ENCODE data around the gene UQCRQ. TPM values are rescaled to one million over a fixed set of nuclear protein-coding genes. Genes with fewer than 3 reads are reported as not detected.

The UQCRQ gene
- total and polyA plus RNA-seq, 11 donors: 539 to 2,165 (median 1,454) TPM

DNA sequence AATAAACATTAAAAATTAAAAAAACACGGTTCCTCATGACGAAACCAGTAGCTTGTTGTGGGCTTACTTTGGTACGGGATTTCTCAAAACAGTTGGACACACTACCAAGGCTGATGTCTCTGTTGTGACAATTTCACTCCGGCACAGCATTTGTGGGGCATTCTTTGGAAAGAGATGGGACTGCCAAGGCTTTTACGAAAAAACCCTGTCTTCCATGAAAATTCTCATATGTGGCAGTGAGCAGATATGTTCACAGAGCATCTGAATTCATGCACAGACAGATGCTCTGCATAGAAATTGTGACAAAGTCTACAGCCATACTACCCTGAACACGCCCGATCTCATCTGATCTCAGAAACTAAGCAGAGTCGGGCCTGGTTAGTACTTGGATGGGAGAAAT, 18.2 kb upstream of the UQCRQ start:
- Histone ChIP-seq H3K27ac (no peak overlapping the region), H3K9me3 (no peaks in the 10 kb centered on the region), H3K27me3 (no peaks in the 10 kb centered on the region), H3K4me1 (no peaks in the 10 kb centered on the region), H3K36me3 (no peaks in the 10 kb centered on the region), H3K4me3 (no peak overlapping the region)
- no peak for TF ChIP-seq POLR2A (IDR thresholded peaks at IDR 0.05)
- TF ChIP-seq, protein P1, sequence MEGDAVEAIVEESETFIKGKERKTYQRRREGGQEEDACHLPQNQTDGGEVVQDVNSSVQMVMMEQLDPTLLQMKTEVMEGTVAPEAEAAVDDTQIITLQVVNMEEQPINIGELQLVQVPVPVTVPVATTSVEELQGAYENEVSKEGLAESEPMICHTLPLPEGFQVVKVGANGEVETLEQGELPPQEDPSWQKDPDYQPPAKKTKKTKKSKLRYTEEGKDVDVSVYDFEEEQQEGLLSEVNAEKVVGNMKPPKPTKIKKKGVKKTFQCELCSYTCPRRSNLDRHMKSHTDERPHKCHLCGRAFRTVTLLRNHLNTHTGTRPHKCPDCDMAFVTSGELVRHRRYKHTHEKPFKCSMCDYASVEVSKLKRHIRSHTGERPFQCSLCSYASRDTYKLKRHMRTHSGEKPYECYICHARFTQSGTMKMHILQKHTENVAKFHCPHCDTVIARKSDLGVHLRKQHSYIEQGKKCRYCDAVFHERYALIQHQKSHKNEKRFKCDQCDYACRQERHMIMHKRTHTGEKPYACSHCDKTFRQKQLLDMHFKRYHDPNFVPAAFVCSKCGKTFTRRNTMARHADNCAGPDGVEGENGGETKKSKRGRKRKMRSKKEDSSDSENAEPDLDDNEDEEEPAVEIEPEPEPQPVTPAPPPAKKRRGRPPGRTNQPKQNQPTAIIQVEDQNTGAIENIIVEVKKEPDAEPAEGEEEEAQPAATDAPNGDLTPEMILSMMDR (IDR thresholded peaks at IDR 0.05): no peak
- 93 to 96% (median 94%) methylated on average over 8 of the region's 8 CpGs for WGBS, 4 donors
- ATAC-seq: no peak
- DNase-seq: no peak
- intact Hi-C loops (cut with DNase I): no loop called here

DNA sequence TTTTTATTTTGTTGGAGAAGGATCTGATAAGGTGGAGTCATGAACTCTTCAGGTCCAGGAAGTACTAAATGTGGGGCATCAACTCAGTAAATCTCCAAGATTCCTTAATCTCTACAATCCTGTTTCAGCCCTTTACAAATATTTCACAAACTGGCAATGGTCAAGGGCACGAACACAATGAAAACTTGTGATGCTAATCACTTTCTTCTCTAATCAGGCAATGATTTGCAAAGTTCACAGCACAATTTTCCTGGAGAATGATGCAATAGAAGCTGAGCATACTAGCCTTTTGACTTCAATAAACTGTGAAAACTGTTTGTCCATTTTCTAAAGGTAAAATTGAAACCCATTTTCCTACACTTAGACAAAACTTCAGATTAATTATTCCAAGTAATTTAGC, 17.1 kb upstream of the UQCRQ start:
- Histone ChIP-seq H3K27ac (no peak overlapping the region), H3K4me1 (peaks cover 0 to 10% (median 0%) of the 10 kb centered on the region in 12 donors), H3K36me3 (no peaks in the 10 kb centered on the region), H3K9me3 (no peaks in the 10 kb centered on the region), H3K27me3 (no peaks in the 10 kb centered on the region), H3K4me3 (no peak overlapping the region)
- ATAC-seq (no peak), DNase-seq (no peak)
- no peak for TF ChIP-seq POLR2A (IDR thresholded peaks at IDR 0.05)
- TF ChIP-seq, protein P1 (IDR thresholded peaks at IDR 0.05): no peak
- intact Hi-C loops (cut with DNase I): no loop called here
- WGBS, 4 donors: 56 to 77% (median 72%) methylated on average over 1 of the region's 1 CpG

DNA sequence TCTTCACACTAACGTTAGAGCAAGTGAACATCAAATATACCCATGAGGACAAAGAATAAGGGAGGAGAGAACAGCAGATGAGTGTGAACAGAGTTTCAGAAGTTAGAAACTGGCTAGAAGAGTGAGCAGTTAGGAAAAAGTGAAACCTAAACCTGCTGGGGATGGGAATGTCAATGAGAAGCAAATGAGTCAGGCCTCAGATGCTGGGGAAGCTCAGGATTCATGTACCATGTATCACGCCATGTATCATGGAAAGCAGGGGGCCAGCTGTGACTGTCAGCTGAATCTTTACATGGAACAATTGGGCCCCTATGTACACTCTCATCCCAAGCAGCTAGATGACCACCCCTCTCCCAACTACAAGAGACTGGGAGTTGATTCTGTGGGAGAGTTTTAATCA, 16.4 kb upstream of the UQCRQ start:
- DNase-seq (no peak), ATAC-seq (no peak)
- WGBS, 4 donors: 65 to 79% (median 78%) methylated on average over 2 of the region's 2 CpGs
- no peak overlapping the region for H3K4me3 ChIP-seq
- H3K36me3 ChIP-seq: no peaks in the 10 kb centered on the region
- H3K27me3 ChIP-seq: no peaks in the 10 kb centered on the region
- no peak overlapping the region for H3K27ac ChIP-seq
- TF ChIP-seq, protein P1 (IDR thresholded peaks at IDR 0.05): no peak
- TF ChIP-seq POLR2A (IDR thresholded peaks at IDR 0.05): no peak
- no peaks in the 10 kb centered on the region for H3K9me3 ChIP-seq
- intact Hi-C loops (cut with DNase I): no loop called here
- H3K4me1 ChIP-seq: peaks cover 0 to 13% (median 0%) of the 10 kb centered on the region in 12 donors

DNA sequence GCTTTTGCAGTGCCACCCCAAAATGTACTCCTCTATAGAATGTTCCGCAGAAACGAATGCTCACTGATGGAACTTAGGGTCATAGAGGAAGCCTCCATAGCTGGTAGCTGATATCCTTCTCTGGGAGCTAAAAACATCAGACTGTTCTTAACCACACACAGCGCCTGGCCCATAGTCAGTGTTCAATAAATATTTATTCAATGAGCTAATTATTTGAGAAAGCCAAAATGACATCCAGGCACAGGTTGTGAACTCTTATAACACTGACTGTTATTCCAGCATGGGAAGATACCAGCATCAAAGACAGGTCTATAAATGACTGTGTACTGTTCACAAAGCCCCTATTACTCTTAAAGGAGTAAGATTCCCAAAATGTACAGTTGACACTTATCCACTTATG, 13.1 kb upstream of the UQCRQ start:
- H3K27ac ChIP-seq: no peak overlapping the region
- no peaks in the 10 kb centered on the region for H3K27me3 ChIP-seq
- TF ChIP-seq, protein P1 (IDR thresholded peaks at IDR 0.05): no peak
- TF ChIP-seq POLR2A (IDR thresholded peaks at IDR 0.05): no peak
- DNase-seq: no peak
- no peaks in the 10 kb centered on the region for H3K9me3 ChIP-seq
- WGBS, 4 donors: 96 to 97% (median 96%) methylated on average over 3 of the region's 3 CpGs
- no peak for ATAC-seq
- H3K4me3 ChIP-seq: no peak overlapping the region
- peaks cover 0 to 13% (median 0%) of the 10 kb centered on the region in 12 donors for H3K4me1 ChIP-seq
- H3K36me3 ChIP-seq: no peaks in the 10 kb centered on the region
- intact Hi-C loops (cut with DNase I): no loop called here

All from heart left ventricle (tissue), 16 donors.